GM18907 (cell line): ENCODE data around the gene TRIM46.
"Not testable (repeated sequence)": the region's sequence is repeated elsewhere in the genome, so short reads cannot be mapped to it uniquely, and the experiment has no call there.

Experiments used
- ATAC-seq: cut with Tn5 transposase; IDR thresholded peaks from one replicate; pipeline ENCODE4 v1.9.1; 2021; ENCODE audit warnings: mild to moderate bottlenecking, moderate library complexity; ENCODE audit not compliant: unreplicated experiment

Gene TRIM46

GRCh38 chr1:155225404-155225759, 51.7 kb downstream of the TRIM46 start:
- not testable (repeated sequence) for ATAC-seq

GRCh38 chr1:155226188-155226909, 52.7 kb downstream of the TRIM46 start:
- peak; percentile 38 for ATAC-seq

- peak; percentile 29 for ATAC-seq
Observed at GRCh38 chr1:155226910-155227260, 53.2 kb downstream of the TRIM46 start.

- peak; percentile 93 for ATAC-seq
Observed at GRCh38 chr1:155227261-155228095, 53.8 kb downstream of the TRIM46 start.

- no peak for ATAC-seq
Observed at GRCh38 chr1:155228096-155228427, 54.4 kb downstream of the TRIM46 start.

GRCh38 chr1:155231302-155231701, 57.7 kb downstream of the TRIM46 start:
- not testable (repeated sequence) for ATAC-seq

GRCh38 chr1:155232001-155232978, 58.6 kb downstream of the TRIM46 start:
- ATAC-seq: not testable (repeated sequence)

- not testable (repeated sequence) for ATAC-seq
Observed at GRCh38 chr1:155233502-155233901, 59.9 kb downstream of the TRIM46 start.
